ENCODE measurements around the gene PTPRT. TPM values are rescaled to one million over a fixed set of nuclear protein-coding genes. Genes with fewer than 3 reads are reported as not detected.

Gene PTPRT
- total RNA-seq, 1 experiment from 2014 or later, result not detected

DNA sequence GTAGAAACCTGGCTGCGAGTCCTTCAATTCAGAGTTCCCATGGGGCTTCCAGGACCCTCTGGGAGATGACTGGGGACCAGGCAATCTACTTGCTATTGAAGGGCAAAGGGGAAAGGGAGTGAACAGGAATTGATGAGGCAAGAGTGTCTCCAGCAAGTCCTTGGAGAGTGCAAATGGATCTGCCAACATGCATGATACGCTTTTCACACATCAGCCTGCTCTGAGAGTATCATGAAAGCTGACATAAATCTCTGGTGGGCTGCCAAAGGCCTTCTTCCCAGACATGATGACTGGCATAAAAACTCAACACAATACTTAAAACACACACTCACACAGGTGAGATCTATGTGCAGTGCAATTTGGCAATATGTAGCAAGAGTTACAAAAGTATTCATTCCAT is 759.1 kb downstream of the PTPRT start:
- no TSS peak for BruUV-seq (replicated peaks)
- intact Hi-C loops (cut with micrococcal nuclease; ENCODE audit: unreplicated experiment) (no loop called here), in situ Hi-C loops (cut with HindIII; ENCODE audit: low pct_unique_long_range_greater_than_20kb, low sequenced_read_pairs) (no loop called here)
- no peaks in the 10 kb centered on the region for H3K36me3 ChIP-seq (ENCODE audit: control insufficient read depth, insufficient read depth, low read length)
- CTCF ChIA-PET, result no interaction called here
- H3K4me1 ChIP-seq (ENCODE audit: control insufficient read depth, insufficient read depth, low read length), result no peaks in the 10 kb centered on the region
- POLR2A ChIA-PET, result no interaction called here
- H3K4me3 ChIP-seq (ENCODE audit: low read depth in 2 of 2, low read length in 2 of 2), result no peak overlapping the region
- no peaks in the 10 kb centered on the region for H3K9me3 ChIP-seq (ENCODE audit: control insufficient read depth, insufficient read depth, low read depth, low read length)
- ATAC-seq (no peak), DNase-seq (ENCODE audit: low read depth, low spot score) (no peak)
- H3K27ac ChIP-seq (ENCODE audit: low read length), result no peak overlapping the region
- no peaks in the 10 kb centered on the region for H3K27me3 ChIP-seq (ENCODE audit: control insufficient read depth, insufficient read depth, low read length)
- no peak for TF ChIP-seq POLR2AphosphoS5 (IDR thresholded peaks at IDR 0.05; ENCODE audit: low read depth, low read length)
- TF ChIP-seq TCF7L2 (IDR thresholded peaks at IDR 0.05; ENCODE audit: low read depth, low read length), result no peak
- TF ChIP-seq SIN3A (IDR thresholded peaks at IDR 0.05; ENCODE audit: borderline replicate concordance, insufficient read depth, low read depth, low read length), result no peak
- TF ChIP-seq, protein P1, sequence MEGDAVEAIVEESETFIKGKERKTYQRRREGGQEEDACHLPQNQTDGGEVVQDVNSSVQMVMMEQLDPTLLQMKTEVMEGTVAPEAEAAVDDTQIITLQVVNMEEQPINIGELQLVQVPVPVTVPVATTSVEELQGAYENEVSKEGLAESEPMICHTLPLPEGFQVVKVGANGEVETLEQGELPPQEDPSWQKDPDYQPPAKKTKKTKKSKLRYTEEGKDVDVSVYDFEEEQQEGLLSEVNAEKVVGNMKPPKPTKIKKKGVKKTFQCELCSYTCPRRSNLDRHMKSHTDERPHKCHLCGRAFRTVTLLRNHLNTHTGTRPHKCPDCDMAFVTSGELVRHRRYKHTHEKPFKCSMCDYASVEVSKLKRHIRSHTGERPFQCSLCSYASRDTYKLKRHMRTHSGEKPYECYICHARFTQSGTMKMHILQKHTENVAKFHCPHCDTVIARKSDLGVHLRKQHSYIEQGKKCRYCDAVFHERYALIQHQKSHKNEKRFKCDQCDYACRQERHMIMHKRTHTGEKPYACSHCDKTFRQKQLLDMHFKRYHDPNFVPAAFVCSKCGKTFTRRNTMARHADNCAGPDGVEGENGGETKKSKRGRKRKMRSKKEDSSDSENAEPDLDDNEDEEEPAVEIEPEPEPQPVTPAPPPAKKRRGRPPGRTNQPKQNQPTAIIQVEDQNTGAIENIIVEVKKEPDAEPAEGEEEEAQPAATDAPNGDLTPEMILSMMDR (IDR thresholded peaks at IDR 0.05), result no peak
- TF ChIP-seq, protein P2, sequence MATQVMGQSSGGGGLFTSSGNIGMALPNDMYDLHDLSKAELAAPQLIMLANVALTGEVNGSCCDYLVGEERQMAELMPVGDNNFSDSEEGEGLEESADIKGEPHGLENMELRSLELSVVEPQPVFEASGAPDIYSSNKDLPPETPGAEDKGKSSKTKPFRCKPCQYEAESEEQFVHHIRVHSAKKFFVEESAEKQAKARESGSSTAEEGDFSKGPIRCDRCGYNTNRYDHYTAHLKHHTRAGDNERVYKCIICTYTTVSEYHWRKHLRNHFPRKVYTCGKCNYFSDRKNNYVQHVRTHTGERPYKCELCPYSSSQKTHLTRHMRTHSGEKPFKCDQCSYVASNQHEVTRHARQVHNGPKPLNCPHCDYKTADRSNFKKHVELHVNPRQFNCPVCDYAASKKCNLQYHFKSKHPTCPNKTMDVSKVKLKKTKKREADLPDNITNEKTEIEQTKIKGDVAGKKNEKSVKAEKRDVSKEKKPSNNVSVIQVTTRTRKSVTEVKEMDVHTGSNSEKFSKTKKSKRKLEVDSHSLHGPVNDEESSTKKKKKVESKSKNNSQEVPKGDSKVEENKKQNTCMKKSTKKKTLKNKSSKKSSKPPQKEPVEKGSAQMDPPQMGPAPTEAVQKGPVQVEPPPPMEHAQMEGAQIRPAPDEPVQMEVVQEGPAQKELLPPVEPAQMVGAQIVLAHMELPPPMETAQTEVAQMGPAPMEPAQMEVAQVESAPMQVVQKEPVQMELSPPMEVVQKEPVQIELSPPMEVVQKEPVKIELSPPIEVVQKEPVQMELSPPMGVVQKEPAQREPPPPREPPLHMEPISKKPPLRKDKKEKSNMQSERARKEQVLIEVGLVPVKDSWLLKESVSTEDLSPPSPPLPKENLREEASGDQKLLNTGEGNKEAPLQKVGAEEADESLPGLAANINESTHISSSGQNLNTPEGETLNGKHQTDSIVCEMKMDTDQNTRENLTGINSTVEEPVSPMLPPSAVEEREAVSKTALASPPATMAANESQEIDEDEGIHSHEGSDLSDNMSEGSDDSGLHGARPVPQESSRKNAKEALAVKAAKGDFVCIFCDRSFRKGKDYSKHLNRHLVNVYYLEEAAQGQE (IDR thresholded peaks at IDR 0.05; ENCODE audit: insufficient read depth in 1 of 2, low read depth in 2 of 2, low read length in 1 of 2), result no peak

DNA sequence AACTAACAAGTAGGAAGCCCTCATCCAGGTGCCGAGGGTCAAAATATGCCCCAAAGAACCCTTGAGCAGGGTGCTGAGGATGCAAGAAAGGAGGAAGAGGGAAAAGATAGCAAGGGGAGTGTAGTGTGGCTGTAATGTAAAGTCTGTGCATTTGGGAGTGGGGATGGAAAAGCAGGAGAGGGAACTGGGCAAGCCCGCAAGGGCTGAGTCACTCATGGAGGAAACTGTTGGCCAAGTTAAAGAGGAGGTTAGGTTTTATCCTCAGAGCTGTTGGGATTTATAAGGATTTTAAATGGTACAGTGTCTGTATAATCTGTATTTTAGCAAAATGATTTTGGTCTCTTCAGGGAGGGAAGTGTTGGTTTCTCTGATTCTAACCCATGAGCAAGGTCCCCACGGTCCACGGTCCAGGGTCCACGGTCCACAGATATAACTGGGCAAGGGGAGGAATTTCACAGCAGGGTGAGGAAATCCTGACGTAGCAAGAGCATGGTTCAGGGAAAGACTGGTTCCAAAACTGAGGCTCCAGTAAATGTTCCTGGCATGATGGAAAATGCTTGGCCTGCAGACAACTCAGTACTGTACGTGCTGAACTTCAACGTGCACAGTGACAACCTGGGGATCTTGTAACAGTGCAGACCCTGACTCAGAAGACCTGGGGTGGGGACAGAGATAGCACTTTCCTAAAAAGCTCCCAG is 759.8 kb downstream of the PTPRT start:
- Histone ChIP-seq H3K27ac (ENCODE audit: low read length) (no peak overlapping the region), H3K4me1 (ENCODE audit: control insufficient read depth, insufficient read depth, low read length) (no peaks in the 10 kb centered on the region), H3K9me3 (ENCODE audit: control insufficient read depth, insufficient read depth, low read depth, low read length) (no peaks in the 10 kb centered on the region), H3K4me3 (ENCODE audit: low read depth in 2 of 2, low read length in 2 of 2) (no peak overlapping the region), H3K27me3 (ENCODE audit: control insufficient read depth, insufficient read depth, low read length) (no peaks in the 10 kb centered on the region), H3K36me3 (ENCODE audit: control insufficient read depth, insufficient read depth, low read length) (no peaks in the 10 kb centered on the region)
- BruUV-seq (replicated peaks), result no TSS peak
- intact Hi-C loops (cut with micrococcal nuclease; ENCODE audit: unreplicated experiment), result no loop called here
- in situ Hi-C loops (cut with HindIII; ENCODE audit: low pct_unique_long_range_greater_than_20kb, low sequenced_read_pairs), result no loop called here
- ChIA-PET POLR2A (no interaction called here), CTCF (no interaction called here)
- DNase-seq (ENCODE audit: low read depth, low spot score) (no peak), ATAC-seq (no peak)
- TF ChIP-seq POLR2AphosphoS5 (IDR thresholded peaks at IDR 0.05; ENCODE audit: low read depth, low read length), result no peak
- TF ChIP-seq, protein P1 (IDR thresholded peaks at IDR 0.05), result no peak
- TF ChIP-seq TCF7L2 (IDR thresholded peaks at IDR 0.05; ENCODE audit: low read depth, low read length), result no peak
- TF ChIP-seq, protein P2 (IDR thresholded peaks at IDR 0.05; ENCODE audit: insufficient read depth in 1 of 2, low read depth in 2 of 2, low read length in 1 of 2), result no peak
- TF ChIP-seq SIN3A (IDR thresholded peaks at IDR 0.05; ENCODE audit: borderline replicate concordance, insufficient read depth, low read depth, low read length), result no peak

Measured in Panc1 (cell line).